Cardiac fibroblast (primary cell): ENCODE measurements around the gene MARS1.
A peak's percentile ranks its signal among the peaks of the same experiment; 100 is the strongest.

Experiments used
- DNase-seq, 2 donors: peaks; one replicate each; pipeline versions ENCODE4 v3.0.0 to v3.0.0-alpha.2; 2010; ENCODE audit warnings: low read depth in 2 of 2
- H3K4me3 ChIP-seq, 2 donors: replicated peaks in 1 of 2; 1 replicate in 1 of 2; 2 replicates in 1 of 2; pipeline ENCODE4 v1.5.1; 2011; ENCODE audit warnings: low read depth in 2 of 2, low read length in 2 of 2, mild to moderate bottlenecking in 2 of 2, moderate library complexity in 1 of 2
- TF ChIP-seq, protein P1 (sequence below): IDR thresholded peaks from one replicate; pipeline ENCODE4 v1.5.1; 2011; ENCODE audit warnings: low read depth, mild to moderate bottlenecking, low read length, inconsistent platforms

The MARS1 gene

DNA sequence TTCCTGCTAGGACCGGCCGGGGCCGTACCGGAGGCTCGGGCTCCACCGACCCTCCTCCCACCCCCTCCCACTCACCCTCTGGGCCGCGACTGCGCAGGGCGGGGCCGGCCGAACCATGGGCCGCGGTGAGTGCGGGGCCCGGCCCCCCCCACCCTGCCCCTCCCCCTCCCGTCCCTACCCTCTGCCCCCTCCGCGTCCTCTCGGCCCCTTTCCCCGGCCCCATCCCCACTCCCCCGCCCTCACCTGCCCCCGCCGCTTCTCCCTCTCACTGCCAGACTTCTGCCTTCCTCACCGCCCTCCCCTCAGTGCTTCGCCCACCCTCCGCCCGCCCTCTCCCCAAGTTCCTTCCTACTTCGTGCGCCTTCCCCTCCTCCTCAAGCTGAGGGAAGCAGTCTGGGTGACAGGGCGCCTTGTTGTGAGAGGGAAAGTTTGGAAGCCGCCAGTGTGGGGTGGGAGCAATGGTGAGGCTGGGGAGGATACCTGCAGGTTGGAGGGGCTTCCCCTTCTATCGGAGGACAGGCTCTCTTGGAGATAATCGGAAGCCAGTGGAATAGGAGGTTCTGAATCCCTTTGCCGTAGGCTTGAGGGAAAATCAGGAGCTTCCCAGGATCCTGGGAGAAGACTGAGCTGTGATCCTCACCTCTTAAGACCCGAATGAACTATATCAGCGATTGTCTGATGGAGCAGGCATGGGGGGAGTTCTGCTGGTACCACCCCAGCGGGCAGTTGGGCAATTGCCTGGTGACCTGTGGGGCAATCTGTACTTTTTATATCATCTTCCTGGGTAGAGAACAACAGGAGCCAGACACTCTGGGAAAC, 35.2 kb downstream of the MARS1 start:
- TF ChIP-seq, protein P1, sequence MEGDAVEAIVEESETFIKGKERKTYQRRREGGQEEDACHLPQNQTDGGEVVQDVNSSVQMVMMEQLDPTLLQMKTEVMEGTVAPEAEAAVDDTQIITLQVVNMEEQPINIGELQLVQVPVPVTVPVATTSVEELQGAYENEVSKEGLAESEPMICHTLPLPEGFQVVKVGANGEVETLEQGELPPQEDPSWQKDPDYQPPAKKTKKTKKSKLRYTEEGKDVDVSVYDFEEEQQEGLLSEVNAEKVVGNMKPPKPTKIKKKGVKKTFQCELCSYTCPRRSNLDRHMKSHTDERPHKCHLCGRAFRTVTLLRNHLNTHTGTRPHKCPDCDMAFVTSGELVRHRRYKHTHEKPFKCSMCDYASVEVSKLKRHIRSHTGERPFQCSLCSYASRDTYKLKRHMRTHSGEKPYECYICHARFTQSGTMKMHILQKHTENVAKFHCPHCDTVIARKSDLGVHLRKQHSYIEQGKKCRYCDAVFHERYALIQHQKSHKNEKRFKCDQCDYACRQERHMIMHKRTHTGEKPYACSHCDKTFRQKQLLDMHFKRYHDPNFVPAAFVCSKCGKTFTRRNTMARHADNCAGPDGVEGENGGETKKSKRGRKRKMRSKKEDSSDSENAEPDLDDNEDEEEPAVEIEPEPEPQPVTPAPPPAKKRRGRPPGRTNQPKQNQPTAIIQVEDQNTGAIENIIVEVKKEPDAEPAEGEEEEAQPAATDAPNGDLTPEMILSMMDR = no peak
- peak; percentile 44 to 79 for DNase-seq
- peak overlapping the region; percentile 84 to 86 for H3K4me3 ChIP-seq

DNA sequence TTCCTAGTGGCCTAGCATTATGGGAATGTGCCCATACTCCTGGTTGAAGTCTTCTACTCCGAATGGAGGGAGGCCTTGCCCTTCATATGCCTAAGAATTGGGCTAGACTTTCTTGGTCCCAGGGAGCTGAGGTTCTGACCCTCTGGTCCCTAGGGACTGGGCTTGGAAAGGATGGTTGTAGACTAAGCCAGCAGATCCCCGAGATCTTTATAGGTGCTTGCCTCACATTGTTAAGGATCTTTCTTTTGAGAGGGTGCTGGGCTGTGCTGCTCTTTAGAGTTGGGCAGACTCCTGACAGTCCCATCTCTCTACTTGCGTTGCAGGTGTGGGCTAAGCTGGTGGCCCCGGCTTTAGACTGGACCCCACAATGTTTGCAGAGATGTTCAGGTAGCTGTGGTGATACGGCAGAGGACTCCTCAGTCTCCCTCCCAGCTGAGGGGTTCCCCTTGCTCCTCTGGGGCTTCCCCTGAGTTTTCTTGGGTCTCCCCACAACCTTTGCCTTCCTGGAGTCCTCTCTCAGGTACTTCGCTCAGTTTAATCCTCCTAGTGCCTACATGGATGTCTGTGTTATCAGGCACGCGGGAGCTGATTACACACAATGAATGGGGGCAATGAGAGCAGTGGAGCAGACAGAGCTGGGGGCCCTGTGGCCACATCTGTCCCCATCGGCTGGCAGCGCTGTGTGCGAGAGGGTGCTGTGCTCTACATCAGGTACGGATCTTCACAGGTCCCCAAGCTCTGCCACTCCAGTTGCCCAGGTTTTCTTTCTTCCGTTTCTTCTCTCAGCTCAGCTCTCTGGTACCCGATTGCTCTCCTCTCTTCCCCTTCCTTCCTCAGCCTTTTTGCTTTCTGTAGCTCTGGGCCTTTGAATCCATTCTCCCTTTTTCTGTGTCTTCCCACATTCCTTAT, 36.1 kb downstream of the MARS1 start:
- TF ChIP-seq, protein P1 = no peak
- DNase-seq = peak in 1 of 2 donors; percentile 46
- H3K4me3 ChIP-seq = peak overlapping the region; percentile 84 to 86

DNA sequence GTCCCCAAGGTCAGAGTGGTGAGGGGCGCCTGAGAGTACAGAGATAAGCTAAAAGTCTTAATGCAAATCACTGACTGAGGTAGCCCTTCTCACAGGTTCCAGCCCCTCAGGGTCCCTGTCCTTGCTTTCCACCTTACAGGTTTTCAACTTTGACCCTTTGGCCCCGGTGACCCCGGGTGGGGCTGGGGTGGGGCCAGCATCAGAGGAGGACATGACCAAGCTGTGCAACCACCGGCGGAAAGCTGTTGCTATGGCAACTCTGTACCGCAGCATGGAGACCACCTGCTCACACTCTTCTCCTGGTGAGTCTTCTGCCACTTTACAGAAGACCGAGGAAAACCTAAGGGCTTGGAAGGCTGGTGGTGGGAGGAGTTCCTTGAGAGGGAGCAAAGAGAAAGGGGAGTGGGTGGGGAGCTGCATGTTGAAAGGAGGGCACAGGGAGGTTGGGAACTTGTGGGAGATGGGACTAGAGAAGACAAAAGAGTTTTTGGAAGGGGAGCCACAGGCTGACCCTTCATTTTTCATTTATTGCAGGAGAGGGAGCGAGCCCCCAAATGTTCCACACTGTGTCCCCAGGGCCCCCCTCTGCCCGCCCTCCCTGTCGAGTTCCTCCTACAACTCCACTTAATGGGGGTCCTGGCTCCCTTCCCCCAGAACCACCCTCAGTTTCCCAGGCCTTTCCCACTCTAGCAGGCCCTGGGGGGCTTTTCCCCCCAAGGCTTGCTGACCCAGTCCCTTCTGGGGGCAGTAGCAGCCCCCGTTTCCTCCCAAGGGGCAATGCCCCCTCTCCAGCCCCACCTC, 37.1 kb downstream of the MARS1 start:
- TF ChIP-seq, protein P1 = no peak
- H3K4me3 ChIP-seq = peak overlapping the region in 1 of 2 donors; percentile 86
- no peak for DNase-seq

DNA sequence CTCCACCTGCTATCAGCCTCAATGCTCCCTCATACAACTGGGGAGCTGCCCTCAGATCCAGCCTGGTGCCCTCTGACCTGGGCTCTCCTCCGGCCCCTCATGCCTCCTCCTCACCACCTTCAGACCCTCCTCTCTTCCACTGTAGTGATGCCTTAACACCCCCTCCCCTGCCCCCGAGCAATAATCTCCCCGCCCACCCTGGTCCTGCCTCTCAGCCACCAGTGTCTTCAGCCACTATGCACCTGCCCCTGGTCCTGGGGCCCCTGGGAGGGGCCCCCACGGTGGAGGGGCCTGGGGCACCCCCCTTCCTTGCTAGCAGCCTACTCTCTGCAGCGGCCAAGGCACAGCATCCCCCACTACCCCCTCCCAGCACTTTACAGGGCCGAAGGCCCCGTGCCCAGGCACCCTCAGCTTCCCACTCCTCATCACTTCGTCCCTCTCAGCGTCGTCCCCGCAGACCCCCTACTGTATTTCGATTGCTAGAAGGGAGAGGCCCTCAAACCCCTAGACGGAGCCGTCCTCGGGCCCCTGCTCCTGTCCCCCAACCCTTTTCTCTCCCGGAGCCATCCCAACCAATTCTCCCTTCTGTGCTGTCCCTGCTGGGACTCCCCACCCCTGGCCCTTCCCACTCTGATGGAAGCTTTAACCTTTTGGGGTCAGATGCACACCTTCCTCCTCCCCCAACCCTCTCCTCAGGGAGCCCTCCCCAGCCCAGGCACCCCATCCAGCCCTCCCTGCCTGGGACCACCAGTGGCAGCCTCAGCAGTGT, 37.9 kb downstream of the MARS1 start:
- H3K4me3 ChIP-seq = no peak overlapping the region
- TF ChIP-seq, protein P1 = no peak
- DNase-seq = no peak

DNA sequence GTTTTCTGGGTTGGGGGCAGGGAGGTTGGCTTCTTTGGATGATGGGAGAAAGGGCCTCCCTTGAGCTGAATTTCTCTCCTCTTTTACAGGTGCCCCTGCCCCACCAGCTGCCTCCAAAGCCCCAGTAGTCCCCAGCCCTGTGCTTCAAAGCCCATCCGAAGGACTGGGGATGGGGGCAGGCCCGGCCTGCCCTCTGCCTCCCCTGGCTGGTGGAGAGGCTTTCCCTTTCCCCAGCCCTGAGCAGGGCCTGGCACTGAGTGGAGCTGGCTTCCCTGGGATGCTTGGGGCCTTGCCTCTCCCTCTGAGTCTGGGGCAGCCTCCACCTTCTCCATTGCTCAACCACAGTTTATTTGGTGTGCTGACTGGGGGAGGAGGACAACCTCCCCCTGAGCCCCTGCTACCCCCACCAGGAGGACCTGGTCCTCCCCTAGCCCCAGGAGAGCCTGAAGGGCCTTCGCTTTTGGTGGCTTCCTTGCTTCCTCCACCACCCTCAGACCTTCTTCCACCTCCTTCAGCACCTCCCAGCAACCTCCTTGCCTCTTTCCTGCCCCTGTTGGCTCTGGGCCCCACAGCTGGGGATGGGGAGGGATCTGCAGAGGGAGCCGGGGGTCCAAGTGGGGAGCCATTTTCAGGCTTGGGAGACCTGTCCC, 38.7 kb downstream of the MARS1 start:
- no peak overlapping the region for H3K4me3 ChIP-seq
- TF ChIP-seq, protein P1 = no peak
- DNase-seq = no peak
